NOMO-1 (cell line): ENCODE results near the gene ACADSB.

ENCODE experiments used
- DNase-seq, 2 experiments: peaks; one replicate each; lab custom pipeline; 2025; ENCODE audit not compliant: unreplicated experiment in 2 of 2; lab: John Stamatoyannopoulos, UW

Gene ACADSB

GRCh38 chr10:123008355-123009104 is at the start of gene ACADSB, which contains the start of gene IKZF5:
Gene ACADSB (plus strand): TSS chr10:123009006. CDS start chr10:123009030, 24 bp downstream.
Gene IKZF5 (minus strand): TSS chr10:123008795. CDS start chr10:122998625, 10,170 bp downstream.
- DNase-seq = peak; percentile 93 to 95

GRCh38 chr10:122962405-122962804 is 46.4 kb upstream of the ACADSB start:
- no peak for DNase-seq

GRCh38 chr10:122966879-122967278 is 41.9 kb upstream of the ACADSB start:
- no peak for DNase-seq

- DNase-seq = no peak
Measured at GRCh38 chr10:122968698-122969097, 40.1 kb upstream of the ACADSB start.

- no peak for DNase-seq
Measured at GRCh38 chr10:122974023-122974422, 34.8 kb upstream of the ACADSB start.

GRCh38 chr10:122974543-122975064 is 34.2 kb upstream of the ACADSB start:
- no peak for DNase-seq

GRCh38 chr10:122980209-122981065 is 28.4 kb upstream of the ACADSB start, which contains the start of gene PSTK:
Gene PSTK (plus strand): TSS chr10:122980401. CDS start chr10:122980480, 79 bp downstream.
- DNase-seq = peak; percentile 78 to 84

- DNase-seq = peak in 1 of 2 experiments; percentile 55
Measured at GRCh38 chr10:122981066-122981464, 27.7 kb upstream of the ACADSB start.

GRCh38 chr10:122983898-122984297 is 24.9 kb upstream of the ACADSB start:
- no peak for DNase-seq

GRCh38 chr10:122984708-122985107 is 24.1 kb upstream of the ACADSB start:
- no peak for DNase-seq

- DNase-seq = no peak
Measured at GRCh38 chr10:122986335-122986734, 22.5 kb upstream of the ACADSB start.

GRCh38 chr10:122988501-122988900 is 20.3 kb upstream of the ACADSB start:
- no peak for DNase-seq

GRCh38 chr10:122990278-122990677 is 18.5 kb upstream of the ACADSB start:
- DNase-seq = no peak

- DNase-seq = no peak
Measured at GRCh38 chr10:122992031-122992585, 16.7 kb upstream of the ACADSB start.

GRCh38 chr10:122993797-122994336 is 14.9 kb upstream of the ACADSB start:
- no peak for DNase-seq

- DNase-seq = no peak
Measured at GRCh38 chr10:122995936-122996335, 12.9 kb upstream of the ACADSB start.

- no peak for DNase-seq
Measured at GRCh38 chr10:122997864-122998263, 10.9 kb upstream of the ACADSB start.

- DNase-seq = no peak
Measured at GRCh38 chr10:122998360-122998917, 10.4 kb upstream of the ACADSB start.

- DNase-seq = no peak
Measured at GRCh38 chr10:122998934-122999333, 9.9 kb upstream of the ACADSB start.

GRCh38 chr10:122999347-122999746 is 9.5 kb upstream of the ACADSB start:
- DNase-seq = no peak
